Lower leg skin (tissue), 4 donors: Measurements from ENCODE around the gene SLC35F2. TPM values are rescaled to one million over a fixed set of nuclear protein-coding genes. Genes with fewer than 3 reads are reported as not detected.
A peak's percentile ranks its signal among the peaks of the same experiment; 100 is the strongest.
"Not testable (repeated sequence)": the region's sequence is repeated elsewhere in the genome, so short reads cannot be mapped to it uniquely, and the experiment has no call there.

Source experiments
- DNase-seq, 2 donors: peaks; one replicate each; pipeline ENCODE4 v3.0.0-alpha.2; 2019; ENCODE audit warnings: low spot score in 2 of 2
- H3K4me3 ChIP-seq: fragments of 200-600 bp; sonication (generic); 2 replicates; pipeline ENCODE4 v1.5.1; 2017; ENCODE audit warnings: mild to moderate bottlenecking, low read depth; ENCODE audit not compliant: poor library complexity, severe bottlenecking
- POLR2A ChIP-seq, 2 donors: fragments of 450-650 bp; IDR thresholded peaks; one replicate each; pipeline ENCODE4 v1.6.1; 2016 to 2017; ENCODE audit warnings: antibody characterized with exemption in 2 of 2, mild to moderate bottlenecking in 1 of 2, moderate library complexity in 1 of 2
- WGBS, 2 donors: methylation state at CpG; one replicate each; pipeline ENCODE4 v1.1.5; 2018; 5-methylcytosine and 5-hydroxymethylcytosine counted together
- intact Hi-C: fragments of 100-400 bp; cut with DNase I; formaldehyde crosslinking; loops from one replicate; pipeline ENCODE4 v1.15.0; 2023; ENCODE audit warnings: low total_unique reads
- total RNA-seq, 4 donors: library from RNA; depleted of rRNA; stranded (reverse); fragments of >200 nt; gene quantifications; one replicate each; pipeline ENCODE4 v1.1.0, GENCODE V29; 2016
- TF ChIP-seq, protein P1 (sequence below), 3 donors: fragments of 450-650 bp; IDR thresholded peaks; one replicate each; pipeline ENCODE4 v1.5.1; 2016; ENCODE audit warnings: antibody characterized with exemption in 3 of 3, mild to moderate bottlenecking in 3 of 3, moderate library complexity in 2 of 3

Gene SLC35F2
- total RNA-seq, 4 donors from 2014 or later, result 32.7 to 51.7 (median 42.0) TPM

- DNase-seq, result no peak
- intact Hi-C loops, result no loop called here
- TF ChIP-seq, protein P1, sequence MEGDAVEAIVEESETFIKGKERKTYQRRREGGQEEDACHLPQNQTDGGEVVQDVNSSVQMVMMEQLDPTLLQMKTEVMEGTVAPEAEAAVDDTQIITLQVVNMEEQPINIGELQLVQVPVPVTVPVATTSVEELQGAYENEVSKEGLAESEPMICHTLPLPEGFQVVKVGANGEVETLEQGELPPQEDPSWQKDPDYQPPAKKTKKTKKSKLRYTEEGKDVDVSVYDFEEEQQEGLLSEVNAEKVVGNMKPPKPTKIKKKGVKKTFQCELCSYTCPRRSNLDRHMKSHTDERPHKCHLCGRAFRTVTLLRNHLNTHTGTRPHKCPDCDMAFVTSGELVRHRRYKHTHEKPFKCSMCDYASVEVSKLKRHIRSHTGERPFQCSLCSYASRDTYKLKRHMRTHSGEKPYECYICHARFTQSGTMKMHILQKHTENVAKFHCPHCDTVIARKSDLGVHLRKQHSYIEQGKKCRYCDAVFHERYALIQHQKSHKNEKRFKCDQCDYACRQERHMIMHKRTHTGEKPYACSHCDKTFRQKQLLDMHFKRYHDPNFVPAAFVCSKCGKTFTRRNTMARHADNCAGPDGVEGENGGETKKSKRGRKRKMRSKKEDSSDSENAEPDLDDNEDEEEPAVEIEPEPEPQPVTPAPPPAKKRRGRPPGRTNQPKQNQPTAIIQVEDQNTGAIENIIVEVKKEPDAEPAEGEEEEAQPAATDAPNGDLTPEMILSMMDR (IDR thresholded peaks at IDR 0.05), result no peak
- TF ChIP-seq POLR2A (IDR thresholded peaks at IDR 0.05), result no peak
- H3K4me3 ChIP-seq, result no peak overlapping the region
- 84 to 90% methylated on average over 2 of the region's 2 CpGs for WGBS, 2 donors
Measured at GRCh38 chr11:107847184-107847583, 11.4 kb downstream of the SLC35F2 start.

- no peak for TF ChIP-seq POLR2A (IDR thresholded peaks at IDR 0.05)
- TF ChIP-seq, protein P1 (IDR thresholded peaks at IDR 0.05), result no peak
- H3K4me3 ChIP-seq, result no peak overlapping the region
- WGBS, 2 donors, result 86 to 91% methylated on average over 7 of the region's 7 CpGs
- intact Hi-C loops, result no loop called here
- DNase-seq, result peak in 1 of 2 donors; percentile 61
Measured at GRCh38 chr11:107844041-107844440, 14.5 kb downstream of the SLC35F2 start.

DNA sequence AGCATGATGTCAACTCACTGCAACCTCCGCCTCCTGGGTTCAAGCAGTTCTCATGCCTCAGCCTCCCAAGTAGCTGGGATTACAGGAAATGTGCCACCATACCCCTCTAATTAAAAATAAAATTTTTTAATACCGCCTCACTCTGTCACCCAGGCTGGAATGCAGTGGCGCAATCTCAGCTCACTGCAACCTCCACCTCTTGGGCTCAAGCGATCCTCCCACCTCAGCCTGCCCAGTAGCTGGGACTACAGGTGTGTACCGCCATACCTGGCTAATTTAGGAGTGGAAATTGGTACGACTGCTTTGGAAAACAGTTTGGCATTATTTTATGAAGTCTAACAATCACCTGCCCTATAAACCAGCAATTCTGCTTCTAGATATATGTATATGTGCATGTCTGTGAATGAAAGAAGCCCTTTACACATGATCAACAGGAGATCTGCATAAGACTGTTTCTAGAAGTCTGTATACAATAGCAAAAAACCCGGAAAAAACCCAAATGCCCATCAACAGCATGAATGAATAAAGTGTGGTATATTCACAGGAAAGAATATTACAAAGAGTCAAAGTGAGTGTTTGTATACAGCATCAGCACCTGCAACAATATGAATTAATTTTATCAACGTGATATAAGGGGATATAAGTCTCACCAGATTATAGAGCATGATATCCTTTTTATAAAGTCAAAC lies 16.0 kb downstream of the SLC35F2 start:
- H3K4me3 ChIP-seq, result no peak overlapping the region
- DNase-seq, result peak in 1 of 2 donors; percentile 43
- 76 to 79% methylated on average over 8 of the region's 8 CpGs for WGBS, 2 donors
- TF ChIP-seq POLR2A (IDR thresholded peaks at IDR 0.05), result no peak
- TF ChIP-seq, protein P1 (IDR thresholded peaks at IDR 0.05), result no peak
- intact Hi-C loops, result no loop called here

DNA sequence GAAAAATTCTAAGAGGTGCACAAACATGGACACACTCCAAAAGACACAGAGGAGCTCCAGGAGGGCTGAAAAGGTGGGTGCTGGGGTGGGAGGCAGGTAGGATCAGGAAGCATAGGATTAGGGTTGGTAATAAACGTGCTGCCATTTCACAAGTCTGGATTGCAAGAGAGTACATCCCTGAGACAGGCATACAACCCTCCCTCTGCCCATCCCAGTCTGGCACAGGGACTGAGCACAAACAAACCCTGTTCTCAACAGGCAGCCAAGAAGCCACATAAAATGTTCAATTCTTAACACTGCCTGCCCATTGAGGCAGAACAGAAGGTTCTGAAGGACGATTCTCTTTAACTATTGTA lies 18.5 kb downstream of the SLC35F2 start:
- intact Hi-C loops, result no loop called here
- DNase-seq, result peak; percentile 69 to 89
- TF ChIP-seq, protein P1 (IDR thresholded peaks at IDR 0.05), result no peak
- TF ChIP-seq POLR2A (IDR thresholded peaks at IDR 0.05), result no peak
- WGBS, 2 donors, result 8 to 16% methylated on average over 2 of the region's 2 CpGs
- H3K4me3 ChIP-seq, result no peak overlapping the region

DNA sequence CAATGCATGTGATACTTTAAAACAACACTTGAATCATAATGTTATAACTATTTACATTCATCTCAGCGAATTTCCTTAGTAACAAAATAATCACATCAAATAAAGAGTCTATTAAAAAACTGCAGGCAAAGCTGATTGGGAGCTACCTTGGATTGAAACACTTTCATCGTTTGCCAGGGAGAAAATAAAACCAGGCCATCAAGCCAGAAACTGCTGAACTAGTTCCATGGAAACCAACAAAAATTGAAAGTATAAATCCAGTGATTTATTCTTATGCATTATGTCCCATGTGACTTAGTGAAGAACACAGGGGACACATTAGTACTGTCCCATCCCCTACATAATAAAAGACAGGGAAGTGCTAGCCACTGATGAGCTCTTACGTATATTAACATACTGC lies 21.7 kb downstream of the SLC35F2 start:
- H3K4me3 ChIP-seq, result no peak overlapping the region
- no peak for TF ChIP-seq POLR2A (IDR thresholded peaks at IDR 0.05)
- TF ChIP-seq, protein P1 (IDR thresholded peaks at IDR 0.05), result no peak
- no peak for DNase-seq
- intact Hi-C loops, result no loop called here
- WGBS, 2 donors, result 50 to 59% methylated on average over 3 of the region's 3 CpGs

- DNase-seq, result peak in 1 of 2 donors; percentile 9
- intact Hi-C loops, result no loop called here
- no peak overlapping the region for H3K4me3 ChIP-seq
- TF ChIP-seq, protein P1 (IDR thresholded peaks at IDR 0.05), result no peak
- TF ChIP-seq POLR2A (IDR thresholded peaks at IDR 0.05), result no peak
- 80 to 84% methylated on average over 6 of the region's 6 CpGs for WGBS, 2 donors
Measured at GRCh38 chr11:107834995-107835394, 23.6 kb downstream of the SLC35F2 start.

- intact Hi-C loops, H3K4me3 ChIP-seq, DNase-seq: not testable (repeated sequence)
- WGBS, 2 donors, result 82 to 83% methylated on average over 6 of the region's 6 CpGs
Measured at GRCh38 chr11:107833926-107834325, 24.7 kb downstream of the SLC35F2 start.
